Cardiac fibroblast (primary cell): Measurements from ENCODE around the gene CERS3.

Experiments
- DNase-seq, 2 donors: peaks; one replicate each; pipeline versions ENCODE4 v3.0.0 to v3.0.0-alpha.2; 2010; ENCODE audit warnings: low read depth in 2 of 2
- H3K4me3 ChIP-seq, 2 donors: replicated peaks in 1 of 2; 1 replicate in 1 of 2; 2 replicates in 1 of 2; pipeline ENCODE4 v1.5.1; 2011; ENCODE audit warnings: low read depth in 2 of 2, low read length in 2 of 2, mild to moderate bottlenecking in 2 of 2, moderate library complexity in 1 of 2
- CTCF ChIP-seq: IDR thresholded peaks from one replicate; pipeline ENCODE4 v1.5.1; 2011; ENCODE audit warnings: low read depth, mild to moderate bottlenecking, low read length, inconsistent platforms

The CERS3 gene

GRCh38 chr15:100405179-100405578, 123.6 kb downstream of the CERS3 start:
- no peak for TF ChIP-seq CTCF
- DNase-seq = no peak
- H3K4me3 ChIP-seq = no peak overlapping the region

- no peak for TF ChIP-seq CTCF
- H3K4me3 ChIP-seq = no peak overlapping the region
- DNase-seq = no peak
Observed at GRCh38 chr15:100400996-100401395, 127.8 kb downstream of the CERS3 start.

- no peak for TF ChIP-seq CTCF
- H3K4me3 ChIP-seq = no peak overlapping the region
- no peak for DNase-seq
Observed at GRCh38 chr15:100394736-100395440, 133.9 kb downstream of the CERS3 start.

- no peak overlapping the region for H3K4me3 ChIP-seq
- no peak for DNase-seq
- TF ChIP-seq CTCF = no peak
Observed at GRCh38 chr15:100393008-100393407, 135.7 kb downstream of the CERS3 start.

- no peak overlapping the region for H3K4me3 ChIP-seq
- no peak for TF ChIP-seq CTCF
- DNase-seq = no peak
Observed at GRCh38 chr15:100385300-100386050, 143.3 kb downstream of the CERS3 start.

GRCh38 chr15:100384108-100384410, 144.7 kb downstream of the CERS3 start:
- no peak for TF ChIP-seq CTCF
- DNase-seq = no peak
- no peak overlapping the region for H3K4me3 ChIP-seq
